Sigmoid colon (tissue), 7 donors: ENCODE measurements around the gene ITGAD. TPM values are rescaled to one million over a fixed set of nuclear protein-coding genes. Genes with fewer than 3 reads are reported as not detected.

Experiments
- DNase-seq: peaks from one replicate; pipeline ENCODE4 v3.0.0-alpha.2; 2019
- H3K27ac ChIP-seq, 4 donors: fragments of 200-600 bp; sonication (generic); one replicate each; pipeline ENCODE4 v1.5.1; 2016 to 2019; ENCODE audit warnings: mild to moderate bottlenecking in 1 of 4
- H3K27me3 ChIP-seq, 3 donors: fragments of 200-600 bp; sonication (generic); one replicate each; pipeline ENCODE4 v1.5.1; 2019; ENCODE audit warnings: mild to moderate bottlenecking in 1 of 3
- H3K36me3 ChIP-seq, 4 donors: fragments of 200-600 bp; sonication (generic); one replicate each; pipeline ENCODE4 v1.5.1; 2016 to 2019
- H3K4me1 ChIP-seq, 4 donors: fragments of 200-600 bp; sonication (generic); one replicate each; pipeline ENCODE4 v1.5.1; 2017 to 2019
- H3K4me3 ChIP-seq, 4 donors: fragments of 200-600 bp; sonication (generic); one replicate each; pipeline ENCODE4 v1.5.1; 2017 to 2019; ENCODE audit warnings: mild to moderate bottlenecking in 2 of 4, moderate library complexity in 1 of 4
- H3K9me3 ChIP-seq, 4 donors: fragments of 200-600 bp in 3 of 4; sonication (generic) in 3 of 4; one replicate each; pipeline versions ENCODE4 v1.5.1 to v1.6.1; 2013 to 2019
- CTCF ChIP-seq, 4 experiments: fragments of 450-650 bp in 3 of 4; fragments of 200-600 bp in 1 of 4; IDR thresholded peaks; one replicate each; pipeline ENCODE4 v1.5.1; 2016 to 2019; ENCODE audit warnings: antibody characterized with exemption in 4 of 4, mild to moderate bottlenecking in 3 of 4, moderate library complexity in 2 of 4
- EP300 ChIP-seq, 4 donors: sonication (generic); formaldehyde crosslinking; IDR thresholded peaks; one replicate each; pipeline ENCODE4 v1.6.1; 2017; ENCODE audit warnings: antibody characterized with exemption in 4 of 4
- POLR2A ChIP-seq, 2 donors: fragments of 450-650 bp; IDR thresholded peaks; one replicate each; pipeline ENCODE4 v1.6.1; 2016; ENCODE audit warnings: antibody characterized with exemption in 2 of 2, mild to moderate bottlenecking in 2 of 2, moderate library complexity in 2 of 2
- POLR2AphosphoS5 ChIP-seq, 4 donors: sonication (generic); formaldehyde crosslinking; IDR thresholded peaks; one replicate each; pipeline ENCODE4 v1.6.1; 2017; ENCODE audit warnings: antibody characterized with exemption in 4 of 4
- WGBS, 2 donors: extraction: QIAGEN DNeasy Blood & Tissue Kit; methylation state at CpG; one replicate each; pipeline ENCODE4 v1.1.7; 2013; 5-methylcytosine and 5-hydroxymethylcytosine counted together
- intact Hi-C: fragments of 100-400 bp; cut with DNase I; formaldehyde crosslinking; loops from one replicate; pipeline ENCODE4 v1.15.1; 2023
- polyA plus RNA-seq, 3 donors: library from polyadenylated mRNA; stranded (reverse); fragments of 200-250 nt; gene quantifications; one replicate each; pipeline ENCODE4 v1.2.3, GENCODE V29; 2013
- total RNA-seq, 4 donors: library from RNA; depleted of rRNA; stranded (reverse); fragments of >200 nt; gene quantifications; one replicate each; pipeline ENCODE4 v1.1.0, GENCODE V29; 2016
- donor health status: healthy with polysubstance abuse.
- donor health status: Bipolar disorder and iron deficiency.
- donor health status: healthy.

Gene ITGAD
- total and polyA plus RNA-seq, 7 donors: 0.22 TPM; not detected in 6

GRCh38 chr16:31361201-31362110 is 31.7 kb upstream of the ITGAD start:
- no peak for DNase-seq
- WGBS, 2 donors: 79 to 86% methylated on average over 28 of the region's 28 CpGs
- no peak for TF ChIP-seq POLR2AphosphoS5 (IDR thresholded peaks at IDR 0.05)
- TF ChIP-seq CTCF (IDR thresholded peaks at IDR 0.05): no peak
- TF ChIP-seq EP300 (IDR thresholded peaks at IDR 0.05): no peak
- TF ChIP-seq POLR2A (IDR thresholded peaks at IDR 0.05): no peak
- H3K4me1 ChIP-seq: no peaks in the 10 kb centered on the region
- H3K27ac ChIP-seq: no peak overlapping the region
- H3K9me3 ChIP-seq: no peaks in the 10 kb centered on the region
- peaks cover 0 to 13% (median 9%) of the 10 kb centered on the region in 3 donors for H3K27me3 ChIP-seq
- no peak overlapping the region for H3K4me3 ChIP-seq
- intact Hi-C loops: no loop called here
- no peaks in the 10 kb centered on the region for H3K36me3 ChIP-seq

GRCh38 chr16:31362476-31363405 is 30.4 kb upstream of the ITGAD start:
- TF ChIP-seq POLR2A (IDR thresholded peaks at IDR 0.05) (no peak), EP300 (IDR thresholded peaks at IDR 0.05) (no peak)
- no peak for DNase-seq
- WGBS, 2 donors: 80 to 87% methylated on average over 26 of the region's 26 CpGs
- H3K4me1 ChIP-seq: no peaks in the 10 kb centered on the region
- H3K27me3 ChIP-seq: peaks cover 0 to 9% (median 8%) of the 10 kb centered on the region in 3 donors
- no peaks in the 10 kb centered on the region for H3K9me3 ChIP-seq
- intact Hi-C loops: no loop called here
- no peaks in the 10 kb centered on the region for H3K36me3 ChIP-seq
- no peak overlapping the region for H3K4me3 ChIP-seq
- no peak overlapping the region for H3K27ac ChIP-seq

GRCh38 chr16:31363721-31364120 is 29.4 kb upstream of the ITGAD start:
- Histone ChIP-seq H3K4me1 (no peaks in the 10 kb centered on the region), H3K4me3 (no peak overlapping the region), H3K27ac (no peak overlapping the region), H3K27me3 (peaks cover 0 to 9% (median 8%) of the 10 kb centered on the region in 3 donors), H3K9me3 (no peaks in the 10 kb centered on the region), H3K36me3 (no peaks in the 10 kb centered on the region)
- WGBS, 2 donors: 89 to 92% methylated on average over 8 of the region's 8 CpGs
- intact Hi-C loops: no loop called here
- no peak for DNase-seq
- no peak for TF ChIP-seq POLR2AphosphoS5 (IDR thresholded peaks at IDR 0.05)

GRCh38 chr16:31364421-31364820 is 28.7 kb upstream of the ITGAD start:
- 72 to 85% methylated on average over 6 of the region's 6 CpGs for WGBS, 2 donors
- no peaks in the 10 kb centered on the region for H3K36me3 ChIP-seq
- DNase-seq: no peak

More at GRCh38 chr16:31364421-31364820, 28.7 kb upstream of the ITGAD start:
- H3K27me3 ChIP-seq: peaks cover 0 to 9% (median 8%) of the 10 kb centered on the region in 3 donors
- H3K4me1 ChIP-seq: no peaks in the 10 kb centered on the region
- intact Hi-C loops: no loop called here
- no peaks in the 10 kb centered on the region for H3K9me3 ChIP-seq
- no peak for TF ChIP-seq CTCF (IDR thresholded peaks at IDR 0.05)
- no peak for TF ChIP-seq POLR2A (IDR thresholded peaks at IDR 0.05)
- TF ChIP-seq EP300 (IDR thresholded peaks at IDR 0.05): no peak
- TF ChIP-seq POLR2AphosphoS5 (IDR thresholded peaks at IDR 0.05): no peak
- H3K27ac ChIP-seq: no peak overlapping the region
- H3K4me3 ChIP-seq: no peak overlapping the region
